Ureter (tissue), 1 donor: Measurements from ENCODE around the gene PPM1B. TPM values are rescaled to one million over a fixed set of nuclear protein-coding genes. Genes with fewer than 3 reads are reported as not detected.
"Not testable (repeated sequence)": the region's sequence is repeated elsewhere in the genome, so short reads cannot be mapped to it uniquely, and the experiment has no call there.

Source experiments
- DNase-seq: peaks from one replicate; pipeline ENCODE4 v3.0.0-alpha.2; 2020; ENCODE audit warnings: low spot score
- total RNA-seq: library from RNA; stranded (reverse); gene quantifications from one replicate; pipeline ENCODE4 v1.2.4, GENCODE V29; 2023
- donor health status: DM: yes; HTN: yes; CAD: no.

Gene PPM1B
- total RNA-seq, 1 donor from 2014 or later, result 54.8 TPM

GRCh38 chr2:44200759-44201158, 32.1 kb downstream of the PPM1B start:
- no peak for DNase-seq

- no peak for DNase-seq
Measured at GRCh38 chr2:44201648-44202165, 33.0 kb downstream of the PPM1B start.

GRCh38 chr2:44203542-44203941, 34.9 kb downstream of the PPM1B start:
- no peak for DNase-seq

- DNase-seq, result no peak
Measured at GRCh38 chr2:44205169-44205568, 36.5 kb downstream of the PPM1B start.

GRCh38 chr2:44207102-44207501, 38.4 kb downstream of the PPM1B start:
- no peak for DNase-seq

- DNase-seq, result not testable (repeated sequence)
Measured at GRCh38 chr2:44207648-44208047, 39.0 kb downstream of the PPM1B start.

GRCh38 chr2:44210362-44210761, 41.7 kb downstream of the PPM1B start:
- DNase-seq, result no peak

GRCh38 chr2:44211183-44211582, 42.5 kb downstream of the PPM1B start:
- no peak for DNase-seq

- DNase-seq, result no peak
Measured at GRCh38 chr2:44212302-44212701, 43.6 kb downstream of the PPM1B start.

GRCh38 chr2:44215827-44216226, 47.2 kb downstream of the PPM1B start:
- no peak for DNase-seq

GRCh38 chr2:44218771-44219170, 50.1 kb downstream of the PPM1B start:
- no peak for DNase-seq

GRCh38 chr2:44226753-44227152, 58.1 kb downstream of the PPM1B start:
- DNase-seq, result no peak

GRCh38 chr2:44230378-44230777, 61.7 kb downstream of the PPM1B start:
- DNase-seq, result no peak

GRCh38 chr2:44233450-44234128, 64.9 kb downstream of the PPM1B start:
- DNase-seq, result no peak

GRCh38 chr2:44237221-44237620, 68.5 kb downstream of the PPM1B start:
- DNase-seq, result no peak

GRCh38 chr2:44242904-44243303, 74.2 kb downstream of the PPM1B start:
- DNase-seq, result no peak

- peak; percentile 65 for DNase-seq
Measured at GRCh38 chr2:44244135-44244871, 75.6 kb downstream of the PPM1B start.

GRCh38 chr2:44245083-44245861, 76.6 kb downstream of the PPM1B start:
- no peak for DNase-seq

GRCh38 chr2:44246436-44246835, 77.8 kb downstream of the PPM1B start:
- no peak for DNase-seq

- DNase-seq, result no peak
Measured at GRCh38 chr2:44246840-44247369, 78.2 kb downstream of the PPM1B start.

- DNase-seq, result no peak
Measured at GRCh38 chr2:44247924-44248323, 79.2 kb downstream of the PPM1B start.

- DNase-seq, result not testable (repeated sequence)
Measured at GRCh38 chr2:44249269-44249668, 80.6 kb downstream of the PPM1B start.
